GM11168 (cell line): ENCODE data around the gene TRIM54.
"Not testable (repeated sequence)": the region's sequence is repeated elsewhere in the genome, so short reads cannot be mapped to it uniquely, and the experiment has no call there.

Source experiments
- in situ Hi-C: fragments of 300-500 bp; cut with MboI; formaldehyde crosslinking; loops from one replicate; pipeline ENCODE4 v1.12.0; 2022; ENCODE audit warnings: low sequenced_read_pairs; ENCODE audit not compliant: unreplicated experiment

TRIM54 gene

GRCh38 chr2:27308359-27308881 lies 26.2 kb downstream of the TRIM54 start, which contains the start of gene UCN:
UCN (minus strand) TSS chr2:27308445; CDS start chr2:27307895, 550 bp downstream.
- in situ Hi-C loops: no loop called here

- in situ Hi-C loops: no loop called here
Observed at GRCh38 chr2:27309651-27310050, 27.4 kb downstream of the TRIM54 start.

- in situ Hi-C loops: no loop called here
Observed at GRCh38 chr2:27312152-27312551, 29.9 kb downstream of the TRIM54 start.

DNA sequence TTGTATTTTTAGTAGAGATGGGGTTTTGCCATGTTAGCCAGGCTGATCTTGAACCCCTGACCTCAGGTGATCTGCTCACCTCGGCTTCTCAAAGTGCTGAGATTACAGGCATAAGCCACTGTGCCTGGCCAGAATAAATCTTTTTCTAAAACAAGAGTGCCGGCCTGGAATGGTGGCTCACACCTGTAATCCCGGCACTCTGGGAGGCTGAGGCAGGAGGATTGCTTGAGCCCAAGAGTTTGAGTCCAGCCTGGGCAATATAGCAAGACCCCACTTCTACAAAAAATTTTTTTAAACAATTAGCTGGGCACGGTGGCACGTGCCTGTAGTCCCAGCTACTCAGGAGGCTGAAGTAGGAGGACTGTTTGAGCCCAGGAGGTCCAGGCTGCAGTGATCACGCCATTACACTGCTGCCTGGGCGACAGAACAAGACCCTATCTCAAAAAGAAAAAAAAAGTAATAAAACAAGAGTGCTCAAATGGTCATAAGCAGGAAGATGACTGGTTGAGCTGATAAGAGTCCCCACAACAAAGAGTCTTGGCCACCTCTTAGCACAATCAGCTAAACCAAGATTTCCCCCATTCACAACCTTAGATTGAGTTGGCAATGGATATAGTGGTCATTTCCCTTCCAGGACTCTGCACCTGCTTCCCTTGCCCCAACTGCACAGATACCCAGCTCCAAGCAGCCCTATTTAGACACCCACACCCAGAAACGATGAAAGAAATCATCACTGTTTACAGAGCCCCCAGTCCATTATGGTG lies 31.8 kb downstream of the TRIM54 start:
- in situ Hi-C loops: no loop called here

DNA sequence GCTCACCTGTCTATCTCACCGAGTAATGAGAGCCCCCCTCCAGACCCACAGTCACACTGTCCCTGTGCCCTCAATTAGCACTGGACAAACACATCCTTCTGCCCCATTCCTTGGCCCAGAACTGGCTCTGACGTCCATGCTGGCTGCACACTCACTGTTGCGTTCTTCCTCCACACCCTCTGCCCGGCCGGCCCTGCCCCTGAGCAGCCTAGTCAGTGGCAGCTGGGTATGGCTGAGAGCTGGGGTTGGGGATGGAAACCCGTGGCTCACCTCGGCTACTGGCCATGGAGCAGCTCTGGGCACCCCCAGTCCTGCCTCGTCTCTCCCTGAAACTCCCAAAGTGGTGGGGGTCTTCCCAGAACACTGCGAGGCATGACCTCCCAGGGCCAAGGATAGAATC lies 32.5 kb downstream of the TRIM54 start:
- in situ Hi-C loops: no loop called here

DNA sequence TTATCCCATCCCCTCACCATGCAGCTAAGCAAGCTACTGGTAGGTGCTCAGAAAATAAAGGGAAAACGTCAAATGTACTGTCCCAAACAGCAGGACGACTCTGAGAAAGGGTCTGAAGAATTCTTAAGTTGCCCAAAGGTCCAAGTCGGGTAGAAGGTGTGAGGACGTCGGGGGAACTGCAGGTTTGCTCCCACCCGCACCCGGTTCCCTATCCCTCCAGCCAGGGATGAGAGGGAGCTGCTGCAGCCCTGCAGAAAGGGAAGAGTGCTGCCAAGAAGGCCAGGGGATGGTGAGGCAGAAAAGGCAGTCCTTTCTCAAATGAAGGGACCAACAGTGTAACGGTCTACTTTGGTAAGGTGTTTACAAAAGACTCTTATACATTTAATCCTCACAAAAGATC lies 32.9 kb downstream of the TRIM54 start:
- in situ Hi-C loops: no loop called here

- in situ Hi-C loops: no loop called here
Observed at GRCh38 chr2:27316655-27317412, 34.6 kb downstream of the TRIM54 start.

GRCh38 chr2:27319839-27320238 lies 37.6 kb downstream of the TRIM54 start:
- in situ Hi-C loops: not testable (repeated sequence)

DNA sequence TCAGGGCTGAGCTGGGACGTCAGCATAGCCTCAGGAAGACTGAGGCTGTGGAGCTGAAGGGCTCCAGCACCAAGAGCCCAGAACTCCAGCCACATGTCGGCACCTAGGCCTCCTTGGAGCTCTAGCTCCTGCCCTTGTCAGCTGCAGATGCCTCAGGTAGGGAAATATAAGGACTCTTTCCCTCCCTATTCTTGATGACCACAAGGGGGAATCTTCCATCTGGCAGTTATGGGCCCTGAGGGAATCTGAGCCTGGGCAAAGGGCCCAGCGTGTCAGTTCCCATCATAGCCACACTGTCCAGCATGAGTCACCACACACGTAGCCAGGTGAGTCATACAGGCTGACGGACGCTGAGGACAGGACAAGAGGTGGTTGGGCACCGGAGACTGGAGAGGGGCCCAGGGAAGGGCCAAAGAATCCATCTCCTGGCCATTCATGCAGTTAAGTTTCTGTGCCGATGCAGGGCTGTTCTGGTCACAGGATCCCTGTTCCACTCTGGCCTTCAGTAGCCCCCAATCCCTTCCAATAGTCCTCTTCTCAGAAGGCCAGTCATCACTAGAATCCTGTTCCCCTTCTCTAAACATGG lies 38.8 kb downstream of the TRIM54 start:
- in situ Hi-C loops: no loop called here

DNA sequence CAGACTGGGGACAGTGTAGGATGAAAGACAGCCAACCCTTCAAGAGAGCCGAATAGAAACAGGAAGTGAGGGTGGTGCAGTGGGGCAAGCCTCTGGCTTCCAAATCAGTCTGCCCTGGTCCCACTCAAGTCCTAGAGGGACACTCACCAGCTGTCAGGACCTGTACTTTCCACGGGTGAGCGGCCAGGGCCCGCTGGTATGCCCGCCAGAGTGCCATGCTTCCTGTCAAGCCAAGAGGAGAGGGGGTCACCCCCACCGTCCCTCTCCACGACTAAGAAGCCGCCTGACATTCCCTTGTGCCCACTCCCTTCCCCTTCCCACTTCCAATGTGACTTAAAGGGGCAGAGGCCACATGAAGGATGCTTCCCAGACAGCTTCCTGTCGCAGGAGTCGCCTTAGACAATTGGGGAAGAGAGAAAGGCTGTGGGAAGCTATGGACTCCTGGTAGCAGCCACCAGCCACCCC lies 40.1 kb downstream of the TRIM54 start:
- in situ Hi-C loops: no loop called here

GRCh38 chr2:27322766-27323595 lies 40.8 kb downstream of the TRIM54 start, which contains the start of gene MPV17:
MPV17 (minus strand) TSS chr2:27323097; CDS start chr2:27322517, 580 bp downstream.
- in situ Hi-C loops: no loop called here

GRCh38 chr2:27323596-27324285 lies 41.5 kb downstream of the TRIM54 start:
- in situ Hi-C loops: no loop called here

DNA sequence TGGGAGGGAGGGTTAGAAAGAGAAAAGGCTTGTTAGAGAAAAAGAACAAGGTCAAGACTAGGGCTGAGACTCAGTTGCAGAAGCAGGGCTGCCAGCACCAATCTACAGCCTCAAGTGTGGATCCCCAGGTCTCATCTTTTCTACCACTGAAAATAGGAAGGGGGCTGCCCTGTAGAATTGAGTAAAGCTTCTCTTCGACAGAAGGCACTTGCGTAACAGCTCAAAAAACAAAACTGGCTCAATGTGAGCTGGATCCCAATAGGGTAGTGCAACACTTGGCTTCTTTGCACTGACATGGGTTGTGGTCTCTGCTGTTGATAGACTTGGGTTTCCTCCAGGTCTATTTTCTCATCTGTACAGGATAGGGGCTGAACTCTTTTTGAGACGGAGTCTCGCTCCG lies 42.5 kb downstream of the TRIM54 start:
- in situ Hi-C loops: no loop called here

GRCh38 chr2:27335311-27335710 lies 53.1 kb downstream of the TRIM54 start:
- in situ Hi-C loops: no loop called here

GRCh38 chr2:27336173-27336572 lies 53.9 kb downstream of the TRIM54 start:
- in situ Hi-C loops: no loop called here

DNA sequence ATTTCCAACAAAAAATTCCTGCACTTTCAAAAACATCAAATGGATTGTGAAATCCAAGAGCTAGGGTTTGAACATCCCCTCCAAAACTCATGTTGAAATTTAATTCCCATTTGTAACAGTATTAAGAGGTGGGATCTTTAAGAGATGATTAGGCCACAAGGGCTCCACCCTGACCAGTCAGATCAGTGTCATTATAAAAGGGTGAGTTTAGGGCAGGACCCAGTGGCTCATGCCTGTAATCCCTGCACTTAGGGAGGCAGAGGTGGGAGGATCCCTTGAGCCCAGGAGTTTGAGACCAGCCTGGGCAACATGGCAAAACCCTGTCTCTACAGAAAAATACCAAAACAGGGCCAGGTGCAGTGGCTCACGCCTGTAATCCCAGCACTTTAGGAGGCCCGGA lies 65.4 kb downstream of the TRIM54 start:
- in situ Hi-C loops: no loop called here

- in situ Hi-C loops: no loop called here
Observed at GRCh38 chr2:27350106-27350693, 68.0 kb downstream of the TRIM54 start.

- in situ Hi-C loops: no loop called here
Observed at GRCh38 chr2:27351802-27352598, 69.8 kb downstream of the TRIM54 start.
